NCI-H82 (cell line): Measurements from ENCODE around the gene ITFG2.
"Not testable (repeated sequence)": the region's sequence is repeated elsewhere in the genome, so short reads cannot be mapped to it uniquely, and the experiment has no call there.

ENCODE experiments used
- DNase-seq: peaks from one replicate; lab custom pipeline; 2025; lab: John Stamatoyannopoulos, UW

The ITFG2 gene

GRCh38 chr12:2812290-2813213, at the start of gene ITFG2:
Gene ITFG2 (plus strand): TSS chr12:2812668. CDS start chr12:2812761, 93 bp downstream.
- DNase-seq = peak; percentile 100

GRCh38 chr12:2764398-2764797, 48.1 kb upstream of the ITFG2 start:
- DNase-seq = no peak

- DNase-seq = no peak
Measured at GRCh38 chr12:2765052-2765451, 47.4 kb upstream of the ITFG2 start.

GRCh38 chr12:2765608-2766007, 46.9 kb upstream of the ITFG2 start:
- no peak for DNase-seq

- no peak for DNase-seq
Measured at GRCh38 chr12:2768224-2768961, 44.1 kb upstream of the ITFG2 start.

- DNase-seq = no peak
Measured at GRCh38 chr12:2769866-2770533, 42.5 kb upstream of the ITFG2 start.

- not testable (repeated sequence) for DNase-seq
Measured at GRCh38 chr12:2770544-2770943, 41.9 kb upstream of the ITFG2 start.

GRCh38 chr12:2772370-2772769, 40.1 kb upstream of the ITFG2 start:
- DNase-seq = no peak

- no peak for DNase-seq
Measured at GRCh38 chr12:2773199-2773875, 39.1 kb upstream of the ITFG2 start.

- DNase-seq = no peak
Measured at GRCh38 chr12:2775431-2775830, 37.0 kb upstream of the ITFG2 start.

- DNase-seq = no peak
Measured at GRCh38 chr12:2776129-2776806, 36.2 kb upstream of the ITFG2 start.

- peak; percentile 72 for DNase-seq
Measured at GRCh38 chr12:2779281-2779680, 33.2 kb upstream of the ITFG2 start.

- DNase-seq = peak; percentile 83
Measured at GRCh38 chr12:2783936-2784600, 28.4 kb upstream of the ITFG2 start.

- no peak for DNase-seq
Measured at GRCh38 chr12:2785017-2785416, 27.5 kb upstream of the ITFG2 start.

GRCh38 chr12:2791089-2791488, 21.4 kb upstream of the ITFG2 start:
- DNase-seq = no peak

- DNase-seq = no peak
Measured at GRCh38 chr12:2792671-2793500, 19.6 kb upstream of the ITFG2 start.

- no peak for DNase-seq
Measured at GRCh38 chr12:2793561-2793960, 18.9 kb upstream of the ITFG2 start.

- DNase-seq = no peak
Measured at GRCh38 chr12:2794191-2794735, 18.2 kb upstream of the ITFG2 start.

- DNase-seq = peak; percentile 92
Measured at GRCh38 chr12:2794736-2795289, 17.7 kb upstream of the ITFG2 start, which contains the start of gene FKBP4. Gene FKBP4 (plus strand): TSS chr12:2794970. CDS start chr12:2795140, 170 bp downstream.
